NCI-H2227 treated with DMSO at 0.1 percent for 48 hours (cell line): Measurements from ENCODE around the gene DYNC2H1.
A peak's percentile ranks its signal among the peaks of the same experiment; 100 is the strongest.
"Not testable (repeated sequence)": the region's sequence is repeated elsewhere in the genome, so short reads cannot be mapped to it uniquely, and the experiment has no call there.

Experiments
- DNase-seq: peaks from one replicate; lab custom pipeline; 2025; lab: John Stamatoyannopoulos, UW

DYNC2H1 gene

GRCh38 chr11:103114836-103115235, 5.6 kb downstream of the DYNC2H1 start:
- no peak for DNase-seq

- DNase-seq = no peak
Observed at GRCh38 chr11:103125462-103125861, 16.2 kb downstream of the DYNC2H1 start.

- DNase-seq = not testable (repeated sequence)
Observed at GRCh38 chr11:103141986-103142385, 32.8 kb downstream of the DYNC2H1 start.

- no peak for DNase-seq
Observed at GRCh38 chr11:103147627-103148026, 38.4 kb downstream of the DYNC2H1 start.

- DNase-seq = no peak
Observed at GRCh38 chr11:103157542-103157941, 48.3 kb downstream of the DYNC2H1 start.

- no peak for DNase-seq
Observed at GRCh38 chr11:103164093-103164796, 55.0 kb downstream of the DYNC2H1 start.

GRCh38 chr11:103167166-103167565, 57.9 kb downstream of the DYNC2H1 start:
- DNase-seq = no peak

GRCh38 chr11:103170865-103171264, 61.6 kb downstream of the DYNC2H1 start:
- no peak for DNase-seq

- no peak for DNase-seq
Observed at GRCh38 chr11:103175461-103176129, 66.4 kb downstream of the DYNC2H1 start.

GRCh38 chr11:103183981-103184611, 74.9 kb downstream of the DYNC2H1 start:
- no peak for DNase-seq

- peak; percentile 34 for DNase-seq
Observed at GRCh38 chr11:103202048-103202651, 92.9 kb downstream of the DYNC2H1 start.

- DNase-seq = no peak
Observed at GRCh38 chr11:103210543-103210942, 101.3 kb downstream of the DYNC2H1 start.

- DNase-seq = no peak
Observed at GRCh38 chr11:103215812-103216211, 106.6 kb downstream of the DYNC2H1 start.

GRCh38 chr11:103220133-103220532, 110.9 kb downstream of the DYNC2H1 start:
- DNase-seq = no peak

- DNase-seq = no peak
Observed at GRCh38 chr11:103222806-103223205, 113.6 kb downstream of the DYNC2H1 start.

- DNase-seq = no peak
Observed at GRCh38 chr11:103228807-103229206, 119.6 kb downstream of the DYNC2H1 start.

GRCh38 chr11:103234974-103235373, 125.7 kb downstream of the DYNC2H1 start:
- DNase-seq = no peak

GRCh38 chr11:103241574-103241973, 132.3 kb downstream of the DYNC2H1 start:
- DNase-seq = no peak

GRCh38 chr11:103254123-103254522, 144.9 kb downstream of the DYNC2H1 start:
- no peak for DNase-seq

- DNase-seq = peak; percentile 13
Observed at GRCh38 chr11:103257360-103257759, 148.1 kb downstream of the DYNC2H1 start.

- DNase-seq = no peak
Observed at GRCh38 chr11:103266167-103266831, 157.1 kb downstream of the DYNC2H1 start.

- no peak for DNase-seq
Observed at GRCh38 chr11:103272876-103273275, 163.7 kb downstream of the DYNC2H1 start.
